GM19395 (cell line): Measurements from ENCODE around the gene RABL2B.

ENCODE experiments used
- ATAC-seq: cut with Tn5 transposase; IDR thresholded peaks from one replicate; pipeline ENCODE4 v1.9.1; 2021; ENCODE audit warnings: mild to moderate bottlenecking, moderate library complexity; ENCODE audit not compliant: unreplicated experiment

Gene RABL2B

GRCh38 chr22:50738649-50739227 is 44.7 kb downstream of the RABL2B start:
- ATAC-seq = no peak

DNA sequence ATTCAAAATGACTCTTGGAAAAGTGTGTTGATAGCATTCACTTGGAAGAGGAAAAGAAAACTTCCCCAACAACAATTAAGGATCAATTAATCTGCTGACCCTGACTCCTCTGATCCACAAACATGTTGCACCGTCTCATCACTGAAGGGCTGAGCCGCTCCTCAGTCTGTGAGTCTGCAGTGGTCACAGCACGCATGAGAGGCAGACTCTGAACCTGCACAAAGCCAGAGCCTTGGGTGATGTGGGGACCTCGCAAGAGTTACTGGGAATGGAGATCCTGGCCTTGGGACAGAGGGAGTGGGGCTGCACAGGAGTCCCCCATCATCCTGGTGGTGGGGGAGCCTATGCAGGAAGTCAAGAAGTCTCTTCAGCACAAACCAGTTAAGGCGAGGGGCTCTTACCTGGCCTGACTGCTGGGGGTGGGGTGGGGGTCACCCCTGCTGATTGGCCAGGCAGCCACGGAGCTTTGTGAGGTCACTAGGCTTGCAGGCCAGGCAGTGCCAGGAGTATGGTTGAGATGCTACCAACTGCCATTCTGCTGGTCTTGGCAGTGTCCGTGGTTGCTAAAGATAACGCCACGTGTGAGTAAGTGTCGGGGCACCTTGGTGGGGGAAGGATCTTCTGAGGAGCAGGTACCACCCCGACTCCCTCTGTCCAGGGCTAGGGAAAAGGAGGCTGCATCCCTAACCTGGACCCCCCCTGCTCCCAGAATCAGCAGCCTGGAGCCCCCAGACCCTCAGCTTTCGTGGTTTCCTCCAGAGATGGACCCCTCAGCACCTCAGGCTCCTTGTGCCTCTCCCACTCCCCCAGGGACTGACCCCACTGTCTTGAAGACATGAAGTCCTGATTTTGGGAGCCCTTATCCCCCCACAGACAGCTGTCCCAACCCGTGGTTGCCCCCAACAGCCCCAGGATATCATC is 45.4 kb downstream of the RABL2B start, which contains the start of gene ACR:
ACR (plus strand) TSS at position 477 of the 921 bp plus-strand sequence; CDS start at position 509, 32 bp downstream.
- no peak for ATAC-seq

DNA sequence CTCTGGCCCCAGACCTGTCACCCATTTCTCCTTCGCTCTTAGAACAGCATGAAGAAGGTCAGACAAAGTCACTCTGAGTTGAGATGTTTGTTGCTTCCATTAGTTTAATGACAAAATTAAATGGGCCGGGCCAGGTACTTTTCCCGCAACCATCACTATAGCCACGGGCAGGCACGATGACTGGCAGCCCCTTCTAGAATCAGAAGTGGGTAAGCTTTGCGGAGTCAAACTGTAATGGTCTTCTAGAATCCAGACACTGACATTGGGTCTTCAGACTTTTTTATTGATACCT is 47.8 kb downstream of the RABL2B start:
- ATAC-seq = no peak

- ATAC-seq = no peak
These were observed 48.3 kb downstream of the RABL2B start for GRCh38 chr22:50734986-50735738.

- ATAC-seq = no peak
These were observed 49.1 kb downstream of the RABL2B start for GRCh38 chr22:50734343-50734771.

- ATAC-seq = no peak
These were observed 49.7 kb downstream of the RABL2B start for GRCh38 chr22:50733521-50734342.

- ATAC-seq = no peak
These were observed 50.8 kb downstream of the RABL2B start for GRCh38 chr22:50732681-50733080.

GRCh38 chr22:50731811-50732624 is 51.4 kb downstream of the RABL2B start:
- ATAC-seq = no peak

DNA sequence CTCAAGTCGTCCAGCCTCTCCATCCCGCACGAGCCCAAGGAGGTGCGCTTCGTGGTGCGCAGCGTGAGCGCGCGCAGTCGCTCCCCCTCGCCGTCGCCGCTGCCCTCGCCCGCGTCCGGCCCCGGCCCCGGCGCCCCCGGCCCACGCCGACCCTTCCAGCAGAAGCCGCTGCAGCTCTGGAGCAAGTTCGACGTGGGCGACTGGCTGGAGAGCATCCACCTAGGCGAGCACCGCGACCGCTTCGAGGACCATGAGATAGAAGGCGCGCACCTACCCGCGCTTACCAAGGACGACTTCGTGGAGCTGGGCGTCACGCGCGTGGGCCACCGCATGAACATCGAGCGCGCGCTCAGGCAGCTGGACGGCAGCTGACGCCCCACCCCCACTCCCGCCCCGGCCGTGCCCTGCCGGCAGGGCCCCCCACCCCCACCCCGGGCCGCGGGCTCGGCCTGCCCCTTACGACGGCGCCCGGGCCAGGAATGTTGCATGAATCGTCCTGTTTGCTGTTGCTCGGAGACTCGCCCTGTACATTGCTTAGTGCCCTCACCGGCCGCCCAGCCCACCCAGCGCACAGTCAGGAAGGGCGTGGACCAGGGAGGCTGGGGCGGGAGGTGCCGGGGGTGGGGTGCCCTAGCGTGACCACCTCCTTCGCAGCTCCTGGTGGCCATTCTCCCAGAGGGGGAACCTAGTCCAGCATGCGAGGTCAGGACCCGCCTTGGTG is 52.3 kb downstream of the RABL2B start:
- no peak for ATAC-seq

DNA sequence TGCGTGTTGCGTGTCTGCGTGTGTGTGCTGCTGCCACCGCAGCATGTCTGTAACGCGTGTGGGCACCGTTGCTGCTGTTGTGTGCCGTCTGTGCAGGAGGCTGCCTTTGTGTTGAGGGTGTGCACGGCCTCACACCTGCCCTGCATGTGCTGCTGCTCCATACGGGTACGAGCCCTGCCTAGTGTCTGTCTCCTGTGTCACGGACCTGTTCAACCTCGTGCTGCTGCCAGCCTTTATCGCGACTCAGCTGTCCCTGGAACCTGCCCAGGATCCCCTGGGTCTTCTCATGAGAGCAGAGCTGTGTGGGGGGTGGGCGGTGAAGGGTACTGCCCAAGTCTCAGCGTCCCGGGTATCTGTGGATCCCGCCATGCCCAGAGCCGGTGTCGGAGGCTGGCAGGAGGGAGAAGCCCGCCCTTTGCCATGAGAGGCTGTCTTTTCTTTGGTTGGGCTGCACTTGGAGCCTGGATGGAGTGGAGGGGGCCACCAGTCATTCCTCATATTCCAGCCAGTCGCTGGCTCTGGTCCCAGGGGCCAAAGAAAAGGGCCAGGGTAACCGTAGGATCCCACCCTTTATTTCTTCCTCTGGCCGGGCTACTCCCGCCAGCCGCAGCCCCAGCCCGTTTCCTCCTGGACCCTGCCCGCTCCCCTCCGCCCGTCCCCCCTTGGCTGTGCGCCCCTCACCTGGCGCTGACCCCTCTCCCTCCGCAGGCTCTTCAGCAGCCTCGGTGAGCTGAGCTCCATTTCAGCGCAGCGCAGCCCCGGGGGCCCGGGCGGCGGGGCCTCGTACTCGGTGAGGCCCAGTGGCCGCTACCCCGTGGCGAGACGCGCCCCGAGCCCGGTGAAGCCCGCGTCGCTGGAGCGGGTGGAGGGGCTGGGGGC is 53.2 kb downstream of the RABL2B start:
- ATAC-seq = no peak

GRCh38 chr22:50729391-50730012 is 53.9 kb downstream of the RABL2B start:
- ATAC-seq = no peak

GRCh38 chr22:50728523-50728931 is 54.9 kb downstream of the RABL2B start:
- ATAC-seq = no peak

DNA sequence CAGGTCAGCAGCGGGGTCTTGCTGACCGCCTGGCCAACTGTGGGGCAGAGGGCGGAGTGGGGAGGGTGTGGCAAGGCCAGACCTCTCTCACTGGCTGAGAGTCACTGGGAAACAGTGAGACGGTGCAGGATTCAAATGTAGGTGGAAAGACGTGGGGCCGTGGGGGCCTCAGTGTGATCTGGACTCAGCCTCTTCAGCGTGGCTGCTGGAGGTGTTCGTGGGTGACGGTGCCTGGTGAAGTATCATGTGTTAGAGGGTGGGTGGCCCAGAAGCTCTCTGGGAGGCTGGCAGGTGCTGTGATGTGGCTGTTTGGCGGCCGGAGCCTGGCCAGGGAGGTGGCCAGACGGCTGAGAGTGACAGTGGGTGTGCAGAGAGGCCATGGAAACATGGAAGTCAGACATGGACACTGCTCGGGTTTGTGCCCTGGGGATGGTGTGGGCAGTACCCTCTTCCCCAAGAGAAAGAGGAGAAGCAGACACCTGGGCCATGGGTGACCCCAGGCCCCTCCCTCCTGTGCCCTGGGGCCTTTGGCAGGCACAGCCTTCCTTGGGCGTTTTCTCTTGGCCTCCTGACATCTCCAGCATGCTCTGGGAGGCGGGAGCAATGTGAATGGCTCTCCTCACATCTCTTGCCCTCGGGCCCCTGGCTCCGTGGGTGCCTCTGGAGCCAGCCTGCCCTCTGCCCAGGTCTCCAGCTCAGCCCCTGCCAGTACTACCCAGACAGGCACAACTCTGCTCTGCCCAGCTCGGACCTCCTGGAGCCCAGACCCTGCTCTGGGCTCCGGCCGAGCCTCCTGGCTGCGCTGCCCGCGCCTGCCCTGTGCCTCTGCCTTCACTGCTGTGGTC is 55.5 kb downstream of the RABL2B start:
- no peak for ATAC-seq

DNA sequence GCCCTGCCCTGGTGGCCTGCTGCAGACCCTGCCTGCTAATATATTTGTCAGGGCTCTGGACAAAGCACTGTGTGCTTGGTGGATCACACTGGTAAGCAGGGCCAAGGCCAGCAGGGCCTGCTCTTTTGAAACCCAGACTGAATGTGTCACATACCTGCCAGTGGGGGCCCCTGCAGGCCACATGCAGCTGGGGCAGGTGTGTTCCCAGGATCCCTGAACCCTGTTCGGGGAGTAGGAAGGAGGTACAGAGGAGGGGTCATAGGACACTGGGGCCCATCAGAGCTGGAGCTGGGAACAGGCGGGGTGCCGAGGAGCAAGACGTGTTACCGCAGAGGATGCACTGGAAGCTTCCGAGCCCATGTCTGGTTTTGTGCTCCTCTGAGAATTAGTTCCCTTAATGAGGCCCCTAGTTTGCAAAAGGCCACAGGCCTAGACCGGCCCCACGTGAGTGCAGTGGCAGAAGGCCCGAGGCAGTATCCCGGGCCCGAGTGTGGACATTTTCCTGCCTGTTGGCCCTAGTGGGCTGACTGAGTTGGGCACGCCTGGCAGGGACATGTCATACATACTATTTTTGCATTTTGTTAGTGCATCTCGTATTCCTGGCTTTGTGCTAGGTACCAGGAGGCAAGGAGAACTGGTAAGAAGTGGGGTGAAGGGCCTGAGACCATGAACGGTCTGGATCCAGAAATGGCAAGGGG is 56.6 kb downstream of the RABL2B start:
- ATAC-seq = no peak

- no peak for ATAC-seq
These were observed 57.8 kb downstream of the RABL2B start for GRCh38 chr22:50725597-50725996.

DNA sequence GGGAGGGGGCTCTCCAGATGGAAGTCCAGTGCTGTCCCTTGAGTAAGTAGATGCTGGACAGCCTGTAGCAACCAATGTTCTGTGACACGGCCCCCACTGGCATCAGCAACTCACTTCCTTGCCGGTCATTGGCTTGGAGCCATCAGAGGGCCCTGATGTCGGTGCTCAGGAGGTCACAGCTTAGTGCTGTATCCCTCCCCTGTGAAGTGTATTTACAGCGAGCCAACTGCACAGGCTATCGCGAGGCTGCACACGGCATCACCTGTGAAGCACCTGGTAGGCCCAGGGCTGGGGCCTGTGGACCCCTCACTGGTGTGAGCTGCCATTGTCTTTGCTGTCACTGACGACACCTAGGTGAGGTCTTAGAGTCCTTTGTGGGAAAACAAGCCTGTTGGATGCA is 58.8 kb downstream of the RABL2B start:
- ATAC-seq = no peak
